OCI-LY3 (cell line): ENCODE measurements around the gene CAMKK1.

Experiments
- H2AFZ ChIP-seq: fragments of 200-600, 300-600 bp; shearing (Covaris generic); 2 replicates; pipeline ENCODE4 v1.6.0; 2014; ENCODE audit warnings: antibody characterized with exemption, low read depth, low read length
- H3K27ac ChIP-seq: fragments of 200-600, 300-600 bp; sonication (generic); 2 replicates; pipeline ENCODE4 v1.5.1; 2014; ENCODE audit warnings: mild to moderate bottlenecking, low read length, moderate library complexity, mixed read lengths
- H3K27me3 ChIP-seq: fragments of 200-600, 300-600 bp; sonication (generic); 2 replicates; pipeline ENCODE4 v1.6.1; 2014; ENCODE audit warnings: low read depth, low read length, mixed read lengths
- H3K36me3 ChIP-seq: fragments of 200-600, 300-600 bp; sonication (generic); replicated peaks from 2 replicates; pipeline ENCODE3; 2014; ENCODE audit warnings: low read depth, low read length, mixed read lengths
- H3K4me1 ChIP-seq: fragments of 300-600, 200-600 bp; sonication (generic); 2 replicates; pipeline ENCODE4 v1.6.1; 2014; ENCODE audit warnings: low read length, mixed read lengths
- H3K4me2 ChIP-seq: fragments of 200-600, 300-600 bp; sonication (generic); 2 replicates; pipeline ENCODE4 v1.6.1; 2014; ENCODE audit warnings: low read length, mixed read lengths
- H3K4me3 ChIP-seq: fragments of 300-600, 200-600 bp; sonication (generic); 2 replicates; pipeline ENCODE4 v1.5.1; 2014; ENCODE audit warnings: antibody characterized with exemption, mild to moderate bottlenecking, low read length, moderate library complexity
- H3K79me2 ChIP-seq: fragments of 300-600, 200-600 bp; shearing (Covaris generic); 2 replicates; pipeline ENCODE4 v1.6.1; 2014; ENCODE audit warnings: mild to moderate bottlenecking, low read length, mixed read lengths
- H3K9ac ChIP-seq: fragments of 300-600, 200-600 bp; shearing (Covaris generic); 2 replicates; pipeline ENCODE4 v1.6.0; 2014; ENCODE audit warnings: mild to moderate bottlenecking, low read length, moderate library complexity
- H3K9me3 ChIP-seq: fragments of 200-600, 300-600 bp; shearing (Covaris generic); 2 replicates; pipeline ENCODE4 v1.6.1; 2014; ENCODE audit warnings: low read length, mixed read lengths; ENCODE audit not compliant: insufficient read depth
- H4K20me1 ChIP-seq: fragments of 200-600, 300-600 bp; sonication (generic); 2 replicates; pipeline ENCODE4 v1.6.1; 2016; ENCODE audit warnings: low read length, mixed read lengths; ENCODE audit not compliant: insufficient read depth
- CTCF ChIP-seq: fragments of 200-600, 300-600 bp; sonication (generic); IDR thresholded peaks from 2 replicates; pipeline ENCODE4 v1.5.1; 2014; ENCODE audit warnings: antibody characterized with exemption, low read length, low read depth
- EZH2phosphoT487 ChIP-seq: fragments of 200-600 bp; shearing (Covaris generic); IDR thresholded peaks from 2 replicates; pipeline ENCODE4 v1.6.1; 2018; ENCODE audit warnings: antibody characterized with exemption, mixed run types, low read depth

Gene CAMKK1

GRCh38 chr17:3865176-3865575, 27.7 kb downstream of the CAMKK1 start:
- no peak overlapping the region for H3K9ac ChIP-seq
- H3K9me3 ChIP-seq, result no peaks in the 10 kb centered on the region
- H3K27me3 ChIP-seq, result no peaks in the 10 kb centered on the region
- no peak overlapping the region for H3K4me3 ChIP-seq
- TF ChIP-seq EZH2phosphoT487, result no peak
- TF ChIP-seq CTCF, result no peak
- H3K27ac ChIP-seq, result no peak overlapping the region
- no peak overlapping the region for H3K4me2 ChIP-seq
- H3K79me2 ChIP-seq, result no peaks in the 10 kb centered on the region
- no peaks in the 10 kb centered on the region for H3K36me3 ChIP-seq
- H2AFZ ChIP-seq, result no peak overlapping the region
- no peaks in the 10 kb centered on the region for H4K20me1 ChIP-seq
- peaks cover 13% of the 10 kb centered on the region for H3K4me1 ChIP-seq

- H3K36me3 ChIP-seq, result no peaks in the 10 kb centered on the region
- H3K4me1 ChIP-seq, result peaks cover 13% of the 10 kb centered on the region
- no peaks in the 10 kb centered on the region for H3K27me3 ChIP-seq
- H3K9me3 ChIP-seq, result no peaks in the 10 kb centered on the region
- H3K4me2 ChIP-seq, result no peak overlapping the region
- H4K20me1 ChIP-seq, result no peaks in the 10 kb centered on the region
- no peak overlapping the region for H3K27ac ChIP-seq
- H3K79me2 ChIP-seq, result no peaks in the 10 kb centered on the region
- H2AFZ ChIP-seq, result no peak overlapping the region
- TF ChIP-seq CTCF (no peak), EZH2phosphoT487 (no peak)
- no peak overlapping the region for H3K4me3 ChIP-seq
- no peak overlapping the region for H3K9ac ChIP-seq
Observed at GRCh38 chr17:3864534-3864933, 28.3 kb downstream of the CAMKK1 start.

GRCh38 chr17:3861761-3862681, 30.8 kb downstream of the CAMKK1 start:
- Histone ChIP-seq H3K79me2 (no peaks in the 10 kb centered on the region), H3K4me3 (no peak overlapping the region), H3K27ac (no peak overlapping the region), H2AFZ (no peak overlapping the region), H3K27me3 (no peaks in the 10 kb centered on the region), H4K20me1 (no peaks in the 10 kb centered on the region), H3K9ac (no peak overlapping the region), H3K9me3 (no peaks in the 10 kb centered on the region), H3K4me2 (no peak overlapping the region), H3K4me1 (peaks cover 5% of the 10 kb centered on the region), H3K36me3 (no peaks in the 10 kb centered on the region)
- TF ChIP-seq CTCF, result no peak
- TF ChIP-seq EZH2phosphoT487, result no peak

GRCh38 chr17:3860939-3861700, 31.7 kb downstream of the CAMKK1 start:
- Histone ChIP-seq H4K20me1 (no peaks in the 10 kb centered on the region), H3K4me2 (no peak overlapping the region), H3K4me3 (no peak overlapping the region), H3K36me3 (no peaks in the 10 kb centered on the region), H3K4me1 (no peaks in the 10 kb centered on the region), H3K27ac (no peak overlapping the region), H3K9ac (no peak overlapping the region), H3K9me3 (no peaks in the 10 kb centered on the region), H3K27me3 (no peaks in the 10 kb centered on the region), H3K79me2 (no peaks in the 10 kb centered on the region), H2AFZ (no peak overlapping the region)
- TF ChIP-seq CTCF (no peak), EZH2phosphoT487 (no peak)
